Right lobe of liver (tissue), 6 donors: ENCODE results near the gene NDUFAF2. TPM values are rescaled to one million over a fixed set of nuclear protein-coding genes. Genes with fewer than 3 reads are reported as not detected.
"Not testable (repeated sequence)": the region's sequence is repeated elsewhere in the genome, so short reads cannot be mapped to it uniquely, and the experiment has no call there.

ENCODE experiments used
- ATAC-seq, 4 donors: fragments of 200-7000 bp; cut with Tn5 transposase; one replicate each; pipeline ENCODE4 v1.9.1; 2020; ENCODE audit warnings: mild to moderate bottlenecking in 4 of 4, moderate library complexity in 4 of 4
- DNase-seq, 3 donors: peaks; one replicate each; pipeline ENCODE4 v3.0.0-alpha.2; 2020
- H3K27ac ChIP-seq, 3 donors: fragments of 200-600 bp; one replicate each; pipeline ENCODE4 v1.8.0; 2022
- H3K27me3 ChIP-seq, 2 donors: fragments of 200-600 bp; one replicate each; pipeline ENCODE4 v1.8.0; 2022
- H3K36me3 ChIP-seq, 4 donors: fragments of 200-600 bp; sonication (generic) in 1 of 4; one replicate each; pipeline versions ENCODE4 v1.5.1 to v1.8.0; 2017 to 2022; ENCODE audit warnings: control low read depth in 1 of 4
- H3K4me1 ChIP-seq, 4 donors: fragments of 200-600 bp; sonication (generic) in 1 of 4; one replicate each; pipeline versions ENCODE4 v1.5.1 to v1.8.0; 2017 to 2022; ENCODE audit warnings: control low read depth in 1 of 4
- H3K4me3 ChIP-seq, 3 donors: fragments of 200-600 bp; one replicate each; pipeline ENCODE4 v1.8.0; 2022
- H3K9me3 ChIP-seq, 4 donors: fragments of 200-600 bp; sonication (generic) in 1 of 4; one replicate each; pipeline versions ENCODE4 v1.5.1 to v1.8.0; 2017 to 2022; ENCODE audit warnings: control low read depth in 1 of 4
- CTCF ChIP-seq, 4 donors: fragments of 200-600 bp in 3 of 4; fragments of 450-650 bp in 1 of 4; IDR thresholded peaks; one replicate each; pipeline versions ENCODE4 v1.5.1 to v1.8.0; 2016 to 2022; ENCODE audit warnings: antibody characterized with exemption in 4 of 4, mild to moderate bottlenecking in 2 of 4
- POLR2A ChIP-seq: fragments of 450-650 bp; IDR thresholded peaks from one replicate; pipeline ENCODE4 v1.6.1; 2017; ENCODE audit warnings: antibody characterized with exemption, mild to moderate bottlenecking
- WGBS: methylation state at CpG from one replicate; pipeline ENCODE4 v1.1.6; 2018; ENCODE audit warnings: low coverage, low lambda C conversion rate; ENCODE audit not compliant: insufficient coverage; ENCODE audit errors: missing lambda C conversion rate; 5-methylcytosine and 5-hydroxymethylcytosine counted together
- intact Hi-C, 2 donors: fragments of 100-400 bp; cut with DNase I; formaldehyde crosslinking; loops; one replicate each; pipeline versions ENCODE4 v1.11.2 to v1.14.1; 2022
- total RNA-seq, 6 experiments: library from RNA; depleted of rRNA in 2 of 6; stranded (reverse); fragments of >200 nt in 2 of 6; fragmentation: NEBNext Ultra II Directional in 3 of 6; extraction: Animal tissue kit (Norgen Biotek cat#: 25700) in 3 of 6; gene quantifications; one replicate each; pipeline versions ENCODE4 v1.1.0 to v1.2.4, GENCODE V29; 2016 to 2023
- donor health status: DM: no; HTN: yes; CAD: no.
- donor health status: DM: no; HTN: no; CAD: no.
- donor health status: DM: no; HTN: no; CAD: no.
- donor health status: DM: no; HTN: yes; CAD: no.
- donor health status: DM: no; HTN: yes; CAD: no.

Gene NDUFAF2
- total RNA-seq, 6 experiments from 2014 or later: 8.4 to 30.1 (median 11.8) TPM

GRCh38 chr5:60978968-60979367 is 34.0 kb downstream of the NDUFAF2 start:
- no peak for ATAC-seq
- no peak overlapping the region for H3K27ac ChIP-seq
- DNase-seq: no peak
- WGBS: 88% methylated on average over 1 of the region's 1 CpG
- intact Hi-C loops: no loop called here
- TF ChIP-seq CTCF (IDR thresholded peaks at IDR 0.05): no peak
- TF ChIP-seq POLR2A: no peak
- H3K9me3 ChIP-seq: no peaks in the 10 kb centered on the region
- no peaks in the 10 kb centered on the region for H3K27me3 ChIP-seq
- H3K36me3 ChIP-seq: no peaks in the 10 kb centered on the region
- H3K4me1 ChIP-seq: no peaks in the 10 kb centered on the region
- no peak overlapping the region for H3K4me3 ChIP-seq

DNA sequence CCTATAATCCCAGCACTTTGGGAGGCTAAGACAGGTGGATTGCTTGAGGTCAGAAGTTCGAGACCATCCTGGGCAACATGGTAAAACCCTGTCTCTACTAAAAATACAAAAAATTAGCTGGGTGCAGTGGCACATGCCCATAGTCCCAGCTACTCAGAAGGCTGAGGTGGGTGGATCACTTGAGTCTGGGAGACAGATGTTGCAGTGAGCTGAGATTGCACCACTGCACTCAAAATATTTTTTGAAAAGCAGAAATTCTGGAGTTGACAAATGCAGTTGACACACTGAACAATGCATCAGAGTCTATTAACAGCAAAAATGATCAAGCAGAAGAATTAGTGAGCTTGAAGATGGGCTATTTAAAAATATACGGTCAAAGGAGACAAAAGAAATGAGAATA is 35.5 kb downstream of the NDUFAF2 start:
- H3K27ac ChIP-seq: no peak overlapping the region
- DNase-seq: no peak
- no peak for TF ChIP-seq CTCF (IDR thresholded peaks at IDR 0.05)
- TF ChIP-seq POLR2A: no peak
- no peaks in the 10 kb centered on the region for H3K27me3 ChIP-seq
- no peaks in the 10 kb centered on the region for H3K9me3 ChIP-seq
- no peak for ATAC-seq
- intact Hi-C loops: no loop called here
- no peaks in the 10 kb centered on the region for H3K4me1 ChIP-seq
- 91% methylated on average over 2 of the region's 2 CpGs for WGBS
- H3K4me3 ChIP-seq: no peak overlapping the region
- H3K36me3 ChIP-seq: no peaks in the 10 kb centered on the region

DNA sequence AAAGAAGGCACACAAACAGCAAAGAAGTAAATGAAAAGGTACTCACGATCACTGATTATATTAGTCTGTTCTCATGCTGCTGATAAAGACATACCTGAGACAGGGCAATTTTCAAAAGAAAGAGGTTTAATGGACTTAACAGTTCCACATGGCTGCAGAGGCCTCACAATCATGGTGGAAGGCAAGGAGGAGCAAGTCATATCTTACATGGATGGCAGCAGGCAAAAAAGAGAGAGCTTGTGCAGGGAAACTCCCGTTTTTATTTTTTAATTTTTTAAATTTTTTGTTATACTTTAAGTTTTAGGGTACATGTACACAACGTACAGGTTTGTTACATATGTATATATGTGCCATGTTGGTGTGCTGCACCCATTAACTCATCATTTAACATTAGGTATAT is 37.1 kb downstream of the NDUFAF2 start:
- H3K27me3 ChIP-seq, H3K9me3 ChIP-seq, H3K27ac ChIP-seq, H3K36me3 ChIP-seq, ATAC-seq, H3K4me1 ChIP-seq, intact Hi-C loops, DNase-seq, H3K4me3 ChIP-seq: not testable (repeated sequence)
- WGBS: 78% methylated on average over 3 of the region's 3 CpGs

DNA sequence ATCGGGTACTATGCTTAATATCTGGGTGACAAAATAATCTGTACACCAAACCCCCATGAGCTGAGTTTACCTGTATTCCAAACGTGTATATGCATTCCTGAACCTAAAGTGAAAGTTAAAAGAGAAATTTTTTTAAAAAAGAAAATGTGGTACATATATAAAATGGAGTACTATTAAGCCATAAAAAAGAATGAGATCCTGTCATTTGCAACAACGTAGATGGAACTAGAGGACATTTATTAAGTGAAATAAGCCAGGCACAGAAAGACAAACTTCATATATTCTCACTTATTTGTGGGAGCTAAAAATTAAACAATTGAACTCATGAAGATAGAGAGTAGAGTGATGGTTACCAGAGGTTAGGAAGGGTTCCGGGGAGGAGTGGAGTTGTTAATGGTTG is 44.8 kb downstream of the NDUFAF2 start:
- intact Hi-C loops: no loop called here
- ATAC-seq (no peak), DNase-seq (no peak)
- Histone ChIP-seq H3K27ac (no peak overlapping the region), H3K4me3 (no peak overlapping the region), H3K4me1 (no peaks in the 10 kb centered on the region), H3K9me3 (no peaks in the 10 kb centered on the region), H3K36me3 (no peaks in the 10 kb centered on the region), H3K27me3 (no peaks in the 10 kb centered on the region)
- no peak for TF ChIP-seq CTCF (IDR thresholded peaks at IDR 0.05)
- no peak for TF ChIP-seq POLR2A
- 88% methylated on average over 4 of the region's 4 CpGs for WGBS

DNA sequence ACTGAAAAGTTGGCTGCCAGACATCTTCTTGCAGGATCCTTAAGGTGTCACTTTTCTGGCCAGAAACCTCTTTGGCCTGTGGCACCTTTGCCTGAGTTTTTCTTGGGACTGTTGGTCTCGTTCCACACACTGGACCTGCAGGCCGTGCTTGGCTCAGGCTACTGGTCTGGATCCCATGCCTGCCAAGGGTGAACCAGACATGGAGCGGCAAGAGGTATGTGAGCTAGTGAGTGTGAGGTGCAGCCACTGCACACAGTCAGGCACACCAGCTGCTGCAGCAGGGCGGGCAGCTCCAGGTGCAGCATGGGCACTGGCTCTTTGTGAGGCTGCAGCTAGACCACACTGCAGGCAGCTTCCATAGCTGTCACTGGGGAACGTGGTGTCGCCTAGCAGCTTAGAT is 47.9 kb downstream of the NDUFAF2 start:
- Histone ChIP-seq H3K4me3 (no peak overlapping the region), H3K9me3 (no peaks in the 10 kb centered on the region), H3K27ac (no peak overlapping the region), H3K4me1 (no peaks in the 10 kb centered on the region), H3K27me3 (no peaks in the 10 kb centered on the region), H3K36me3 (no peaks in the 10 kb centered on the region)
- intact Hi-C loops: no loop called here
- WGBS: 100% methylated on average over 2 of the region's 6 CpGs
- TF ChIP-seq POLR2A (no peak), CTCF (IDR thresholded peaks at IDR 0.05) (no peak)
- DNase-seq (no peak), ATAC-seq (no peak)
